ENCODE measurements around the gene PHLDB2. TPM values are rescaled to one million over a fixed set of nuclear protein-coding genes. Genes with fewer than 3 reads are reported as not detected.

The PHLDB2 gene
- total and polyA plus RNA-seq, 2 donors (not counting 1 experiment from before 2014, with no cell fraction given), result 33.8 to 47.9 TPM

DNA sequence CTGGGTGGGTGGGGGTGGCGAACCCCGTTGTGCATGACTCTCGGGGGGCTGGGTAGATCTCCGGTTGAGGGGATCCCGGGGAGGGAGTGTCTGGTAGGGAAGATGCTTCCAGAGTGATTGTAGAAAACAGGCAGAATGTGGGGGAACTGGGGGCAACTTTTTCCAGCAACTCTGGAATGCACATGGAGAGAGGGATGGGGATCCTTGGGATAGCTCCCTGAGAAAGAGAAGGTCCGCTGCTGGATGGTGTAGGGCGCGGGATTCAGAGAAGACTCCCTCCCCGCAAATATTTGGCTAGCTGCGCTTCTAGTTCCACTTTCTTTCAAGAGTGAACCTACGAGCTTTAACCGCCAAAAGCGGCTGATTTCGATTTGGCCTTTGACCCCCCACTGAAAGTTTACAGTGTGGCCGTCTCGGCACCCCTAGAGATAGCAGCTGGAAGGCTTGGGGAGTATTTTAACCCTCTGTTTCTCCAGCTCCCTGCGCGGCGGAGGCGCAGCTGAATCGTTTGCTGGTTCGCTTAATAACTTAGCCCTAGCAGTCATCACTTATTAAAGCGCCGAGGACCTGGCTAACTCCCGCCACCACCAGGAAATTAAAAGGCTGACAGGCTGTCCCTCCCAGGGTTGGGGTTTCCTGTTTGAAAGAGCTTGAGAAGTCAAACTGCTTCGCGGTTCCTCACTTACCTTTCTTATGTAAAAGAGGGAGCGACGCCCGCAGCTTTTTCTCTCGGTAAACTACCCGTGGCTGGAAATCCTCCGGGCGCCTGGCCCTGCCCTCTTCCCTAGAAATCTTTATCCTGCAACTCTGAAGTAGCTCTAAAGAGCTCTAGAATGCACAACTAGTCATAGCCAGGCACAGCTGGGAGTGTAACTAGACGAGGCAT lies 1.2 kb downstream of the PHLDB2 start:
- no peak for TF ChIP-seq EZH2 (IDR thresholded peaks at IDR 0.05; ENCODE audit: low read length, missing control alignments)
- TF ChIP-seq, protein P1, sequence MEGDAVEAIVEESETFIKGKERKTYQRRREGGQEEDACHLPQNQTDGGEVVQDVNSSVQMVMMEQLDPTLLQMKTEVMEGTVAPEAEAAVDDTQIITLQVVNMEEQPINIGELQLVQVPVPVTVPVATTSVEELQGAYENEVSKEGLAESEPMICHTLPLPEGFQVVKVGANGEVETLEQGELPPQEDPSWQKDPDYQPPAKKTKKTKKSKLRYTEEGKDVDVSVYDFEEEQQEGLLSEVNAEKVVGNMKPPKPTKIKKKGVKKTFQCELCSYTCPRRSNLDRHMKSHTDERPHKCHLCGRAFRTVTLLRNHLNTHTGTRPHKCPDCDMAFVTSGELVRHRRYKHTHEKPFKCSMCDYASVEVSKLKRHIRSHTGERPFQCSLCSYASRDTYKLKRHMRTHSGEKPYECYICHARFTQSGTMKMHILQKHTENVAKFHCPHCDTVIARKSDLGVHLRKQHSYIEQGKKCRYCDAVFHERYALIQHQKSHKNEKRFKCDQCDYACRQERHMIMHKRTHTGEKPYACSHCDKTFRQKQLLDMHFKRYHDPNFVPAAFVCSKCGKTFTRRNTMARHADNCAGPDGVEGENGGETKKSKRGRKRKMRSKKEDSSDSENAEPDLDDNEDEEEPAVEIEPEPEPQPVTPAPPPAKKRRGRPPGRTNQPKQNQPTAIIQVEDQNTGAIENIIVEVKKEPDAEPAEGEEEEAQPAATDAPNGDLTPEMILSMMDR (conservative IDR thresholded peaks at IDR 0.05 in 1 of 2, IDR thresholded peaks at IDR 0.05 in 1 of 2; ENCODE audit: low read depth in 1 of 2, low read length in 2 of 2), result peak; percentile 58 to 74
- H3K4me1 ChIP-seq (ENCODE audit: control insufficient read depth, extremely low read depth, insufficient read depth, low read length), result peaks cover 3% of the 10 kb centered on the region
- peak overlapping the region; percentile 61 for H2AFZ ChIP-seq (ENCODE audit: low read length)
- peak overlapping the region; percentile 94 for H3K9ac ChIP-seq (ENCODE audit: insufficient read depth, low read length)
- peaks cover 27% of the 10 kb centered on the region for H3K79me2 ChIP-seq (ENCODE audit: control insufficient read depth, insufficient read depth, low read length)
- no peaks in the 10 kb centered on the region for H3K27me3 ChIP-seq (ENCODE audit: control insufficient read depth, insufficient read depth, low read length)
- no peaks in the 10 kb centered on the region for H4K20me1 ChIP-seq (ENCODE audit: control insufficient read depth, extremely low read depth, insufficient read depth, low read length)
- DNase-seq (ENCODE audit: low read depth in 2 of 2), result peak; percentile 88 to 92
- no peaks in the 10 kb centered on the region for H3K36me3 ChIP-seq (ENCODE audit: control insufficient read depth, insufficient read depth, low read length)
- H3K4me2 ChIP-seq (ENCODE audit: extremely low read depth, insufficient read depth, low read length), result peak overlapping the region; percentile 87
- H3K27ac ChIP-seq (ENCODE audit: insufficient read depth, low read length), result peak overlapping the region; percentile 94
- no peaks in the 10 kb centered on the region for H3K9me3 ChIP-seq (ENCODE audit: control insufficient read depth, insufficient read depth, low read depth, low read length)
- H3K4me3 ChIP-seq (replicated peaks in 1 of 4; ENCODE audit: control extremely low read depth in 1 of 4, insufficient read depth in 1 of 4, low read depth in 3 of 4, low read length in 4 of 4), result peak overlapping the region; percentile 70 to 96 (median 86)

DNA sequence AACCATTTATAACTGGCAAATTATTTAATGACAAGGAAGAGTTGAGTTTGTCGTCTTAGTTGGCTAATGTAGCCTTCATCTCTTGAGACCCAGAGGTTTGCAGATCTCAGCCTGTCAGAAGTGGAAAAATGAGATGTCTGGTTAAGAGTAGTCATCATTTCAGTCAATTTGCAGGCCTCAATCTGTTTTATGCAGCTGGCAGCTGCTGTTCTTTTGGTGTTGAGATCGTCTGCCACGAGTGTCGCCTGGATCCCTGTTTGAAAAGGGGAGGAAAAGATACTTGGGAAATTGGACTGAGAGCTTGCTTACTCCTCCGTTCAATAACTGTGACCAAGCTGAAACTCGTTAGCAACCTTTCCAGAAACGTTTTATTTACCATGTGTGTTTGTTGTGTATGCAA lies 2.3 kb downstream of the PHLDB2 start:
- Histone ChIP-seq H3K9ac (ENCODE audit: insufficient read depth, low read length) (peak overlapping the region; percentile 3), H3K79me2 (ENCODE audit: control insufficient read depth, insufficient read depth, low read length) (peaks cover 36% of the 10 kb centered on the region), H3K36me3 (ENCODE audit: control insufficient read depth, insufficient read depth, low read length) (no peaks in the 10 kb centered on the region), H3K27me3 (ENCODE audit: control insufficient read depth, insufficient read depth, low read length) (no peaks in the 10 kb centered on the region), H3K27ac (ENCODE audit: insufficient read depth, low read length) (peak overlapping the region; percentile 94), H3K9me3 (ENCODE audit: control insufficient read depth, insufficient read depth, low read depth, low read length) (no peaks in the 10 kb centered on the region), H4K20me1 (ENCODE audit: control insufficient read depth, extremely low read depth, insufficient read depth, low read length) (no peaks in the 10 kb centered on the region), H3K4me2 (ENCODE audit: extremely low read depth, insufficient read depth, low read length) (peak overlapping the region; percentile 87), H3K4me1 (ENCODE audit: control insufficient read depth, extremely low read depth, insufficient read depth, low read length) (peaks cover 5% of the 10 kb centered on the region), H3K4me3 (replicated peaks in 1 of 4; ENCODE audit: control extremely low read depth in 1 of 4, insufficient read depth in 1 of 4, low read depth in 3 of 4, low read length in 4 of 4) (peak overlapping the region; percentile 70 to 96 (median 86)), H2AFZ (ENCODE audit: low read length) (no peak overlapping the region)
- TF ChIP-seq EZH2 (IDR thresholded peaks at IDR 0.05; ENCODE audit: low read length, missing control alignments), result no peak
- TF ChIP-seq, protein P1 (conservative IDR thresholded peaks at IDR 0.05 in 1 of 2, IDR thresholded peaks at IDR 0.05 in 1 of 2; ENCODE audit: low read depth in 1 of 2, low read length in 2 of 2), result no peak
- peak in 1 of 2 donors; percentile 47 for DNase-seq (ENCODE audit: low read depth in 2 of 2)

DNA sequence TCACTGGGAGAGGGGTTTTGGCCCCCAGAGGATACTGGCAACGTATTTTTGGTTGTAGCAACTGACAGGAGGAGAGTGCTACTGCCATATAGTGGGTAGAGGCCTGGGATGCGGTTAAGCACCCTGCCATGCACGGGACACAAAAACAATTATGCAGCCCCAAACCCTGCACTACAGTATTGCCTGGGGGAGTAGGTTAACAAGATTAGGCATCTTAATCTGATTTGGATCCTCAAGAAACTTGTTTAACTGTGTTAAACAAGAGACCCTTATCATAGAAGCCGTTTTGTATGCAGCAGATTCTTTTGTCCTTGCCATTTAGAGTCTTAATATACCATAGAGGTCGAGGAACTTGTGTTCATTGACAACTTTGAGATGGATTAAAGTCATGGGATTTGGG lies 3.4 kb downstream of the PHLDB2 start:
- Histone ChIP-seq H2AFZ (ENCODE audit: low read length) (no peak overlapping the region), H3K4me3 (replicated peaks in 1 of 4; ENCODE audit: control extremely low read depth in 1 of 4, insufficient read depth in 1 of 4, low read depth in 3 of 4, low read length in 4 of 4) (no peak overlapping the region), H4K20me1 (ENCODE audit: control insufficient read depth, extremely low read depth, insufficient read depth, low read length) (no peaks in the 10 kb centered on the region), H3K27ac (ENCODE audit: insufficient read depth, low read length) (no peak overlapping the region), H3K36me3 (ENCODE audit: control insufficient read depth, insufficient read depth, low read length) (no peaks in the 10 kb centered on the region), H3K27me3 (ENCODE audit: control insufficient read depth, insufficient read depth, low read length) (no peaks in the 10 kb centered on the region), H3K79me2 (ENCODE audit: control insufficient read depth, insufficient read depth, low read length) (peaks cover 43% of the 10 kb centered on the region), H3K4me1 (ENCODE audit: control insufficient read depth, extremely low read depth, insufficient read depth, low read length) (peaks cover 5% of the 10 kb centered on the region), H3K9me3 (ENCODE audit: control insufficient read depth, insufficient read depth, low read depth, low read length) (no peaks in the 10 kb centered on the region), H3K9ac (ENCODE audit: insufficient read depth, low read length) (no peak overlapping the region), H3K4me2 (ENCODE audit: extremely low read depth, insufficient read depth, low read length) (no peak overlapping the region)
- DNase-seq (ENCODE audit: low read depth in 2 of 2), result no peak
- TF ChIP-seq, protein P1 (conservative IDR thresholded peaks at IDR 0.05 in 1 of 2, IDR thresholded peaks at IDR 0.05 in 1 of 2; ENCODE audit: low read depth in 1 of 2, low read length in 2 of 2), result no peak
- TF ChIP-seq EZH2 (IDR thresholded peaks at IDR 0.05; ENCODE audit: low read length, missing control alignments), result no peak
